ENCODE measurements around the gene AUH.
A peak's percentile ranks its signal among the peaks of the same experiment; 100 is the strongest.

The AUH gene, protein sequence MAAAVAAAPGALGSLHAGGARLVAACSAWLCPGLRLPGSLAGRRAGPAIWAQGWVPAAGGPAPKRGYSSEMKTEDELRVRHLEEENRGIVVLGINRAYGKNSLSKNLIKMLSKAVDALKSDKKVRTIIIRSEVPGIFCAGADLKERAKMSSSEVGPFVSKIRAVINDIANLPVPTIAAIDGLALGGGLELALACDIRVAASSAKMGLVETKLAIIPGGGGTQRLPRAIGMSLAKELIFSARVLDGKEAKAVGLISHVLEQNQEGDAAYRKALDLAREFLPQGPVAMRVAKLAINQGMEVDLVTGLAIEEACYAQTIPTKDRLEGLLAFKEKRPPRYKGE

DNA sequence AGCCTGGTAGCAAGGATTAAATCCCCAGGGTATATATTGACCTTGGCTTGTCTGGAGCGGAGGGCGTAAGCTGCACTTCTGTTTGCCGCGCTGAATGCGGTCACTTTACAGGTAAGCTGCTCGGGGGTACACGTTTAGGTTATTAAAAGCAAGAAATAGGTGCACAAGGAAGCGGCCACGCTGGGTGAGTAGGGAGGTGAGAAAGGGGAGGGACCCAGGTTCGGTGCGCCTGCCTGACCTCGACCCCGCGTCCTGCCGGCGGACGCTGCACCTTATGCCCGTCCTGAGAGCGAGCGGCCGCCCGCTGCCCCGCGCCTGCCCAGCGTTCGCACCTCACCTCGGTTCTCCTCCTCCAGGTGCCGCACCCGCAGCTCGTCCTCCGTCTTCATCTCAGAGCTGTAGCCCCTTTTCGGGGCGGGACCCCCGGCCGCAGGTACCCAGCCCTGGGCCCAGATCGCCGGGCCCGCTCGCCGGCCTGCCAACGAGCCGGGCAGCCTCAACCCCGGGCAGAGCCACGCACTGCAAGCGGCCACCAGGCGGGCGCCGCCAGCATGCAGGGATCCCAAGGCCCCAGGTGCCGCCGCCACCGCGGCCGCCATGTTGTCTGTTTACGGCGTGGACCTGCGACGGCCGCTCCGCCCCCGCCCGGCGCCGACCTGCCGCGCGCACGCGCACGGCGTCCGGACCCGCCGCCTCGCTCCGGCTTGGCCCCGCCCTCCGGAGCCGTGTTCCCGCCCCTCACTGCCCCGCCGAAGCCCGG is at the start of gene AUH:
TSS of gene AUH (minus strand) at position 628 of the 760 bp plus-strand sequence. CDS start at position 599, 29 bp downstream.
- POLR2A ChIA-PET, result interaction anchor here (0.6 to 1.6 kb wide), 2 partner anchors 65 to 164 kb away, joined by 3 to 4 read pairs; no protein-coding TSS in a partner anchor
- CTCF ChIA-PET, result no interaction called here
- TF ChIP-seq ARNT (IDR thresholded peaks at IDR 0.05), result 0 out of 2 replicates have a peak, but pooled peaks have one; percentile 12
- TF ChIP-seq FOXK2 (IDR thresholded peaks at IDR 0.05), result no peak
- peak; percentile 96 for DNase-seq (ENCODE audit: extremely low spot score)

DNA sequence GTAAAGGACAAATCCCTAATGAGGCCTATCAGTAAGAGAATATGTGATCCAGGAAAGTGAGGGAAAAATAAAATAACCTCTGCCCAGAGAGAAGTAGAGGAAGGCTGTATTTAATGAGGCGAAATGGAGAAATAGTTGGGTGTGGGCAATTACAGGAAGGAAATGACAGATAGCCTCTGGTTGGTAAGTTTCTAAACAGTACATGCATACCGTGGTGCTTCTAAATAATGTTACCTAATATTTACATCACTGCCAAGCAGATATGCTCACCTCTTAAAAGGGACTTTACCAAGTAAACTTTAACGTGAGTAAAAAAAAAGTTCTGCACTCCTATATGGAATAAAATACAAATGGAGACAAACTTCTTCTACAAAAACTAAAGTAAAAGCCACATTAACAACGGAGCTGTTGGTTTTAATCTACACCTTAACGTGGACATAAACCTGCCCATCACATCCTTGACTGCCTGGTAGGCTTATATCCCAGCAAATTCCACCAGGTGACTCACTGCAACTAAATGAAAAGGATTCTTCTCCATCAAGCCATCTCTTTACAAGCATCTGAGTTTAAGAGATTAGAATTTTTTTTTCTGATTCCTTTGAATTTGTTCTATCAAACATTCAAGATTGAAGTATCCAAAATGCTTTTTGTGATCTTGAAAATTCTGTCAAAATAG is 49.5 kb upstream of the AUH start:
- ChIA-PET POLR2A (no interaction called here), CTCF (no interaction called here)
- no peak for DNase-seq (ENCODE audit: extremely low spot score)
- TF ChIP-seq HDGF (IDR thresholded peaks at IDR 0.05; ENCODE audit: borderline replicate concordance) (no peak), ARNT (IDR thresholded peaks at IDR 0.05) (no peak), LEF1 (IDR thresholded peaks at IDR 0.05; ENCODE audit: borderline replicate concordance) (no peak)
- TF ChIP-seq, protein P1, sequence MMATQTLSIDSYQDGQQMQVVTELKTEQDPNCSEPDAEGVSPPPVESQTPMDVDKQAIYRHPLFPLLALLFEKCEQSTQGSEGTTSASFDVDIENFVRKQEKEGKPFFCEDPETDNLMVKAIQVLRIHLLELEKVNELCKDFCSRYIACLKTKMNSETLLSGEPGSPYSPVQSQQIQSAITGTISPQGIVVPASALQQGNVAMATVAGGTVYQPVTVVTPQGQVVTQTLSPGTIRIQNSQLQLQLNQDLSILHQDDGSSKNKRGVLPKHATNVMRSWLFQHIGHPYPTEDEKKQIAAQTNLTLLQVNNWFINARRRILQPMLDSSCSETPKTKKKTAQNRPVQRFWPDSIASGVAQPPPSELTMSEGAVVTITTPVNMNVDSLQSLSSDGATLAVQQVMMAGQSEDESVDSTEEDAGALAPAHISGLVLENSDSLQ (IDR thresholded peaks at IDR 0.05), result peak; percentile 59

DNA sequence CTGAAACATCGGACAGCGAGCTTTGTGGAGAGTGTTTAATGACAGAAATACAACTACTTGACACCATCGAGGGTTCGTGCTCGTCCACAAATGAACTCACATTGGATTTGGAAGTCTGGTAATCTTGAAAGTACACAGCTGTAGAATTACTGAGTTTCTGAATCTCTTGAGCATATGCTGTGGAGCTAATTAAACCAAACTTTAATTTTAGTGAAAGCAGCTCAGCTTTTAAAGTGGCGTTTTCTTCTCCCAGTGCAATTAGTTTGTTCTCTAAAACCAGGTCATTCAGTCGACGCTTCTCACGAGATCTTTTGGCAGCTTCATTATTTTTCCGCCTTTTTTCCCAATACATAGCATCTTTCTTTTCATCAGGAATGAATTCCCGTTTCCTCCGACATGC is 48.4 kb upstream of the AUH start:
- POLR2A ChIA-PET, result no interaction called here
- no peak for DNase-seq (ENCODE audit: extremely low spot score)
- TF ChIP-seq SUZ12 (IDR thresholded peaks at IDR 0.05) (no peak), ARNT (IDR thresholded peaks at IDR 0.05) (no peak), LEF1 (IDR thresholded peaks at IDR 0.05; ENCODE audit: borderline replicate concordance) (no peak), BHLHE40 (IDR thresholded peaks at IDR 0.05; ENCODE audit: borderline replicate concordance) (no peak), HDGF (IDR thresholded peaks at IDR 0.05; ENCODE audit: borderline replicate concordance) (no peak), ELF4 (IDR thresholded peaks at IDR 0.05) (no peak), ZNF384 (IDR thresholded peaks at IDR 0.05) (no peak), NFRKB (IDR thresholded peaks at IDR 0.05) (no peak), FOXK2 (IDR thresholded peaks at IDR 0.05) (no peak), CTBP1 (IDR thresholded peaks at IDR 0.05; ENCODE audit: borderline replicate concordance) (no peak), SP1 (IDR thresholded peaks at IDR 0.05) (no peak), L3MBTL2 (conservative IDR thresholded peaks at IDR 0.05) (no peak), FOXA1 (IDR thresholded peaks at IDR 0.05) (no peak), TARDBP (IDR thresholded peaks at IDR 0.05) (no peak), FOXM1 (IDR thresholded peaks at IDR 0.05; ENCODE audit: borderline replicate concordance) (no peak)
- TF ChIP-seq, protein P1 (IDR thresholded peaks at IDR 0.05), result no peak
- CTCF ChIA-PET, result no interaction called here

DNA sequence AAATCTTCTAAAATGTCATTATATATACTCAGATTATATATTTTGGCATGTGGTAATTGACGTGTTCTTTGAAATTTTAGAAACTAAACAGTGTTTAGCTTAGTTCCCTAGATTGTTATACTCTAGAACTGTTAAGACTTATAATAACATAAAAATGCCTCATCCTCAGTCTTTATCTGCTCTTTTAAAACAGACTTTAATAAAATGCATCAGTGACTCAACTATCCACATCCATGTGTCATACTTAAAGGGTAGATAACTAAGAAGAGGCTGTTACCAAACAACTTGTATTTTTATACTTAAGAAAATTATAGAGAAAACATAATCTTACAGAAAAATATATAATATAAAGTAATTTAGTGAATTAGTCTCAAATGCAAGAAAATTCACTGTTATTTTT is 46.8 kb upstream of the AUH start:
- CTCF ChIA-PET, result no interaction called here
- POLR2A ChIA-PET, result no interaction called here
- no peak for DNase-seq (ENCODE audit: extremely low spot score)
- TF ChIP-seq TARDBP (IDR thresholded peaks at IDR 0.05) (no peak), ARNT (IDR thresholded peaks at IDR 0.05) (no peak), FOXK2 (IDR thresholded peaks at IDR 0.05) (no peak), L3MBTL2 (conservative IDR thresholded peaks at IDR 0.05) (no peak), LEF1 (IDR thresholded peaks at IDR 0.05; ENCODE audit: borderline replicate concordance) (no peak)

DNA sequence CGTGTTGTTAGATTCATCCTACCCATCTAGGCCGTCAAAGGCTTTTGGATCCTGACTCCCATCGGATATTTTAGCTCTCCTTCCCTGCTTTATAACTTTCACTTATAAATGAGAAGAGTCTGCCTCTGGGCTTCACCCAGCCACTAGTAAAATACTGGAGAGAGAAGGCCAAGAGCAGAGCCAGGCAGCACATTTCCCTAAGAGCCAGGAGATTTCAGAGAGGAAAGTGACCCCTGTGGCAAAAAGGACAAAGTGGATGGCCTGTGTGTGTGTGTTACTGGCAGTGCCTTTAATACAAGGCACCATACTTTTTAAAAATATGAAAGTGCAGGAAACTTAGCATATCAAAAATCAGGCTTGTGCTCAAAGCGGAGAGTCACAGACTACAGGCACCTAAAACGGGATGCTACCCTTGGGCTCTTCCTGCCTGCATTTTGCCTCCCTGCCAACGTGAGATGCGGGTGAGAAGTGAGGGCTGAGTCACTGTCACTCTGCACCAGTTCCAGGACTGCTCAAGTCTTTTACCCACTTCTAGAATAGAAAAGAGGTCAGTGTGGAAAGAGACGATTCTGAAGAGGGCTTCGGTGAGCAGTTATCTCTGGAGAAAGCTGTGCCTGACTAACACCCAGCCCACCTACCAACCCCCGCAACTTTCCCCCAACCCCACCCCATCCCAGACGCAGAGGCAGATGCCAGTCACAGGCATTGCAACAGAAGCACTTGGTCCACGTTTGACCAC is 46.0 kb upstream of the AUH start:
- ChIA-PET CTCF (no interaction called here), POLR2A (no interaction called here)
- no peak for DNase-seq (ENCODE audit: extremely low spot score)
- TF ChIP-seq ARNT (IDR thresholded peaks at IDR 0.05) (no peak), ELF4 (IDR thresholded peaks at IDR 0.05) (no peak), FOXA1 (IDR thresholded peaks at IDR 0.05) (no peak), CTBP1 (IDR thresholded peaks at IDR 0.05; ENCODE audit: borderline replicate concordance) (no peak), HDGF (IDR thresholded peaks at IDR 0.05; ENCODE audit: borderline replicate concordance) (no peak), LEF1 (IDR thresholded peaks at IDR 0.05; ENCODE audit: borderline replicate concordance) (no peak), FOXM1 (IDR thresholded peaks at IDR 0.05; ENCODE audit: borderline replicate concordance) (no peak), NFRKB (IDR thresholded peaks at IDR 0.05) (no peak), BHLHE40 (IDR thresholded peaks at IDR 0.05; ENCODE audit: borderline replicate concordance) (no peak), TARDBP (IDR thresholded peaks at IDR 0.05) (no peak), L3MBTL2 (conservative IDR thresholded peaks at IDR 0.05) (no peak), FOXK2 (IDR thresholded peaks at IDR 0.05) (no peak), SP1 (IDR thresholded peaks at IDR 0.05) (no peak), SUZ12 (IDR thresholded peaks at IDR 0.05) (no peak), ZNF384 (IDR thresholded peaks at IDR 0.05) (no peak)
- TF ChIP-seq, protein P1 (IDR thresholded peaks at IDR 0.05), result no peak

All from HEK293T (cell line).